GM19395 (cell line): ENCODE measurements around the gene LDB1.
A peak's percentile ranks its signal among the peaks of the same experiment; 100 is the strongest.

Source experiments
- ATAC-seq: cut with Tn5 transposase; IDR thresholded peaks from one replicate; pipeline ENCODE4 v1.9.1; 2021; ENCODE audit warnings: mild to moderate bottlenecking, moderate library complexity; ENCODE audit not compliant: unreplicated experiment

LDB1 gene

GRCh38 chr10:102113956-102114857 lies 6.0 kb downstream of the LDB1 start:
- ATAC-seq = peak; percentile 21

- no peak for ATAC-seq
Observed at GRCh38 chr10:102113261-102113955, 6.8 kb downstream of the LDB1 start.

- no peak for ATAC-seq
Observed at GRCh38 chr10:102112210-102112817, 7.9 kb downstream of the LDB1 start.

- no peak for ATAC-seq
Observed at GRCh38 chr10:102111276-102111675, 8.9 kb downstream of the LDB1 start.

GRCh38 chr10:102109166-102110116 lies 10.7 kb downstream of the LDB1 start:
- ATAC-seq = no peak

GRCh38 chr10:102106998-102107397 lies 13.2 kb downstream of the LDB1 start:
- ATAC-seq = no peak

GRCh38 chr10:102102421-102102820 lies 17.7 kb downstream of the LDB1 start:
- ATAC-seq = no peak

- ATAC-seq = no peak
Observed at GRCh38 chr10:102101152-102101551, 19.0 kb downstream of the LDB1 start.

- ATAC-seq = no peak
Observed at GRCh38 chr10:102096449-102096848, 23.7 kb downstream of the LDB1 start.

GRCh38 chr10:102090772-102091171 lies 29.4 kb downstream of the LDB1 start:
- ATAC-seq = no peak

- ATAC-seq = no peak
Observed at GRCh38 chr10:102086196-102086595, 34.0 kb downstream of the LDB1 start.

GRCh38 chr10:102085336-102085735 lies 34.8 kb downstream of the LDB1 start:
- ATAC-seq = no peak

GRCh38 chr10:102083541-102083940 lies 36.6 kb downstream of the LDB1 start:
- ATAC-seq = no peak

GRCh38 chr10:102072673-102073527 lies 47.3 kb downstream of the LDB1 start:
- no peak for ATAC-seq

- ATAC-seq = no peak
Observed at GRCh38 chr10:102069071-102069470, 51.1 kb downstream of the LDB1 start.

GRCh38 chr10:102068216-102068615 lies 52.0 kb downstream of the LDB1 start:
- ATAC-seq = no peak

- ATAC-seq = no peak
Observed at GRCh38 chr10:102067091-102067916, 52.9 kb downstream of the LDB1 start.

GRCh38 chr10:102066399-102067088 lies 53.6 kb downstream of the LDB1 start:
- no peak for ATAC-seq
